Measurements from ENCODE around the gene YAP1.

The YAP1 gene

GRCh38 chr11:102230911-102231310 lies 120.7 kb downstream of the YAP1 start:
- TF ChIP-seq CTCF (conservative IDR thresholded peaks at IDR 0.05; ENCODE audit: low read depth, low read length), result no peak
- DNase-seq (ENCODE audit: low read depth), result no peak
- H3K4me3 ChIP-seq (ENCODE audit: low read depth, low read length), result no peak overlapping the region

GRCh38 chr11:102234779-102235439 lies 124.7 kb downstream of the YAP1 start:
- no peak for TF ChIP-seq CTCF (conservative IDR thresholded peaks at IDR 0.05; ENCODE audit: low read depth, low read length)
- DNase-seq (ENCODE audit: low read depth), result peak; percentile 33
- H3K4me3 ChIP-seq (ENCODE audit: low read depth, low read length), result no peak overlapping the region

- H3K4me3 ChIP-seq (ENCODE audit: low read depth, low read length), result no peak overlapping the region
- no peak for TF ChIP-seq CTCF (conservative IDR thresholded peaks at IDR 0.05; ENCODE audit: low read depth, low read length)
- DNase-seq (ENCODE audit: low read depth), result peak; percentile 55
These were observed 127.0 kb downstream of the YAP1 start for GRCh38 chr11:102237096-102237735.

- no peak for TF ChIP-seq CTCF (conservative IDR thresholded peaks at IDR 0.05; ENCODE audit: low read depth, low read length)
- no peak for DNase-seq (ENCODE audit: low read depth)
- H3K4me3 ChIP-seq (ENCODE audit: low read depth, low read length), result no peak overlapping the region
These were observed 128.2 kb downstream of the YAP1 start for GRCh38 chr11:102238391-102238821.

GRCh38 chr11:102239448-102239847 lies 129.2 kb downstream of the YAP1 start:
- H3K4me3 ChIP-seq (ENCODE audit: low read depth, low read length), result no peak overlapping the region
- no peak for TF ChIP-seq CTCF (conservative IDR thresholded peaks at IDR 0.05; ENCODE audit: low read depth, low read length)
- no peak for DNase-seq (ENCODE audit: low read depth)

- TF ChIP-seq CTCF (conservative IDR thresholded peaks at IDR 0.05; ENCODE audit: low read depth, low read length), result no peak
- no peak for DNase-seq (ENCODE audit: low read depth)
- H3K4me3 ChIP-seq (ENCODE audit: low read depth, low read length), result no peak overlapping the region
These were observed 129.7 kb downstream of the YAP1 start for GRCh38 chr11:102239911-102240310.

- peak; percentile 82 for DNase-seq (ENCODE audit: low read depth)
- TF ChIP-seq CTCF (conservative IDR thresholded peaks at IDR 0.05; ENCODE audit: low read depth, low read length), result no peak
- no peak overlapping the region for H3K4me3 ChIP-seq (ENCODE audit: low read depth, low read length)
These were observed 130.3 kb downstream of the YAP1 start for GRCh38 chr11:102240502-102240901.
